ENCODE results near the gene ELOVL7. TPM values are rescaled to one million over a fixed set of nuclear protein-coding genes. Genes with fewer than 3 reads are reported as not detected.
"Not testable (repeated sequence)": the region's sequence is repeated elsewhere in the genome, so short reads cannot be mapped to it uniquely, and the experiment has no call there.

Gene ELOVL7
- polyA plus RNA-seq, 3 donors: 12.2 to 20.5 (median 17.6) TPM

DNA sequence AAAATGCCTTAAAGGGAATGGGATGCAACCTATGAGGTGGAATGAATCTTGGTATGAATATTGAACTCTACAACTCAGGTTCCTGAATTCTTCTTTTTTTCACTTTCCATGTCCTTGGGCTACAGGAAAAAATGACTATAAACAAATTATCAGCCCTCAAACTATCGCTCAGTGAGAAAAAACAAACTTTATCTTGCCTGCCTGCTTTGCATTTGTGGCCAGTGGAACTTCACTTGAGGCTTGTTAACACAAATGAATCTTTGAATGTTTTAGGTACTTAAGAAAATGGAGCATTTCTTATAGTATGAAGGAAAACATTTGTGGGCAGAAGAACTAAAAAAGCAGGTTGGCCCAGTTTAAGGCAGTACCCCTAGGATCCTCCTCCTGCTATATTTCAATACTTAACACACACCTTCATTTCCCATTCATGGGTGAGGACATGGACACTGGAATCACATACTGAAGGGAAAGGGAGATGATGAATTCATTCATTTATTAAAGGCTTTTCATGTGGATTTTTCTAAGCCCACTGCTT lies 34.1 kb downstream of the ELOVL7 start:
- no peak for DNase-seq (ENCODE audit: extremely low read depth in 1 of 11, low read depth in 9 of 11, low spot score in 4 of 11)

DNA sequence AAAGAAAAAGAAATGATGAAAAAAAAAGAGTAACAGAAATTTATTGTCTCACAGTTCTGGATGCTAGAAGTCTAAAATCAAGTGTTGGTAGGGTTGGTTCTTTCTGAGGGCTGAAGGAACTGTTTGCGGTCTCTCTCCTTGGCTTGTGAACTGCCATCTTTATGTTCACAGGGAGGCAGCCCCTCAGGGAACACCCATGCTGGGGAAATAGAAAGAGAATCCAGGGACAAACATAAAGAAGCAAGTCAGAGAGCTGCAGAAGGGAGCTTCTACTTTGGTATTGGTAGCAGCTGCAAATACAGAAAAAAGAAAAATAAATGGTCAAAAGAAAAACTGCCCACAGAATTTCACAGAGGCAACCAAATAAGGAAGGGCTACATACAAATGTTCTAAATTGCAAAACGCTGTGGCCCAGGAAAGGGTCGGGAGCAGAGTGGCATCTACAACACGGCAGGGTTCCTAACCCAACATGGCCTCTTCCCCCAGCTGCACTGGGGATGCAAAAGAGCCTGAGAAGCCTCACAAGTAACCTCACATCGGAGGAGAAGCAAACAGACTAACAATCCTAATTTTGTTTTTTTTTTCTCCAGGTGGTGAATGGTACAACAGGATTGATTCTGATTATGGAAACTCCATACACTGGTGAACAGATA lies 37.4 kb downstream of the ELOVL7 start:
- DNase-seq (ENCODE audit: extremely low read depth in 1 of 11, low read depth in 9 of 11, low spot score in 4 of 11): no peak

DNA sequence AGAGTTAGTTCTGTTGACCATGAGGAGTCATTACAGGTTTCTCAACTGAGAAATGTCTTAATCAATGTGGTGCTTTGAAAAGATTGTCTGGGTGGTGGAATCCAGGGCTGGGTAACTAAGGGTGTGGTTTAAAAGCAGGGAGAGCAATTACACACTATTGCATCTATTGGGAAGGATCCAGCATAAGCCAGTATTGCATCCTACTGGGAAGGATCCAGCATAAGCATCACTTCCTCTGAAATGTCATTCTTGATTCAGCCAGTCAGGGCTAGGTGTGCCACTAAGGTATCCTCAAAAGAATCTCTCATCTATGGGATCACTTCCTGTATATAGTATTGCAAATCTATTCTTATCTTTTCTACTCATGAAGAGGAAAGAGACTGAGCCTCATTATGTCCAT lies 38.6 kb downstream of the ELOVL7 start:
- DNase-seq (ENCODE audit: extremely low read depth in 1 of 11, low read depth in 9 of 11, low spot score in 4 of 11): no peak

DNA sequence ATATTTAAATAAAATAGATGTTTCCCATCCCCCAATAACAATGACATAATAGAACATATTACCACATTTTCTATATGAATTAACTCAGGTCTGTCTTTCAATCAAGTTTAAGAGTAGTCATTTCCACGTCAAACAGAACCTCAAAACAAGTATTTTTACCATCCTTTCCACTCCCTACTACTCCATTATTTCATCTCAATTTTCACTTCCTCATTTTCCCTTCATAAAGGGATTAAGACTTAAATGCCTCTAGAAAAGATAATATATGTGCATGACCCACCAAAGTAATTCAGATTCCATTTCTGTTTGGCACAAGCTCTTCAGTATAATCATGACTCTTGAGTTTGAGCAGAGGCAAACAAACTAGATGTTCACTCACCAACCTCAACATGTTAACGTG lies 40.4 kb downstream of the ELOVL7 start:
- DNase-seq (ENCODE audit: extremely low read depth in 1 of 11, low read depth in 9 of 11, low spot score in 4 of 11): no peak

DNA sequence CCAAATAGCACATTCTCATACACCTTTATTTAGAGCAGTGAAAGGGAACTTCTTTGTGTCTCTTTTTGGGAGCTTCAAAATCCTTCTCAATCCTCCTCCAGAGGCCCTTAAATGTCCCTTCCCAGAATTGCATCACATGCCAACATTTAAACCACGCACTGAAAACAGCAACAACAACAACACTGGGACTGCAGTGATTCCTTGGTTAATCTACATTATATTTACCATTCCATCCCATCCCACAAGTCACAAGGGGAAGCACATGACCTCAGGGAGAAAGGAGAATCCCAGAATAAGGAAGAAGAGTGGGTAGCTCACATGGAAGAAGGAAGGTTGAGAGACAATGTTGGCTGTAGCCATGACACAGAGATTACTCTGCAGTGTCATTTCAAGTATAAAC lies 41.1 kb downstream of the ELOVL7 start:
- DNase-seq (ENCODE audit: extremely low read depth in 1 of 11, low read depth in 9 of 11, low spot score in 4 of 11): no peak

DNA sequence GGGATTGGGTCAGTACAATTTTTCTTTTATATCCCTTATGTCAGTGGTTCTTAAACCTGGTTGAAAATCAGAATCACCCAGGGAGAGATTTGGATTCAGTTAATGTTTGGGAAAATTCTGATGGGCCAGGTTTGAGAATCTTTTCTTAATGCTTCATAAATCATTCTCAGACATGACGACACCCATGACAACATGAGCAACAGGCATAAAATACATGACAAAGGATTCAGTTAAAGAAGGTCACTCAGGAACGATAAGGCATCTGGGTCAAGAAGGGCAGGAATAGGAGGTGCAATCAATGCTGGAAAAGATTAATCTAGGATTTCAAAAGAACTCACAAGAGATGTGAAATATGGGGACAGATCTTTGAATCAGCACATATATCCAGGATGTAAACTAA lies 41.8 kb downstream of the ELOVL7 start:
- no peak for DNase-seq (ENCODE audit: extremely low read depth in 1 of 11, low read depth in 9 of 11, low spot score in 4 of 11)

DNA sequence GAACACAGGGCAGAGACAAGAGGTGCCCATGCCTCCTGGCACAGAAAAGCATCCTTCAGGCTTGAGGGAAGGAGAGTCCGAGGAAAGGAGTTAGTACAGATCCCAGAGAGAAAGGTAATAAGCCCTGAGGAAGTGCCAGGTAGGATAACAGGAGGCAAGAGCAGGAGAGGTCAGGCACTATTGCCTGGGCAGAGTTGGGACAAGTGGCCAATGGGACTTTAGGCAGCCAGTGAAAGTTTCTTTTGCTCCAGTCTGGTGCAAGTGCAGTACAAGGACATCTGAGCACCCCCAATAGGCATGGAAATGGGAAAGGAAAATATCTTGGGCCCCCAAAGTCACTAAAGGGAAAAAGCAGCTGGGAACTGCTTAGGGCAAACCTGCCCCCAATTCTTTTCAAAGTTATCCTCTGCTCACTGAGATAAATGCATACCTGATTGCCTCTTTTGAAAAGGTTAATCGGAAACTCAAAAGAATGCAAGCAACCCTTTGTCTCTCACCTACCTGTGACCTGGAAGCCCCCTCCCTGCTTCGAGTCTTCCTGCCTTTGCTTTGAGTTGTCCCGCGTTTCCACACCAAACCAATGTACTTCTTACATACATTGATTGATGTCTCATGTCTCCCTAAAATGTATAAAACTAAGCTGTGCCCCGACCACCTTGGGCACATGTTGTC lies 46.5 kb downstream of the ELOVL7 start:
- DNase-seq (ENCODE audit: extremely low read depth in 1 of 11, low read depth in 9 of 11, low spot score in 4 of 11): no peak

DNA sequence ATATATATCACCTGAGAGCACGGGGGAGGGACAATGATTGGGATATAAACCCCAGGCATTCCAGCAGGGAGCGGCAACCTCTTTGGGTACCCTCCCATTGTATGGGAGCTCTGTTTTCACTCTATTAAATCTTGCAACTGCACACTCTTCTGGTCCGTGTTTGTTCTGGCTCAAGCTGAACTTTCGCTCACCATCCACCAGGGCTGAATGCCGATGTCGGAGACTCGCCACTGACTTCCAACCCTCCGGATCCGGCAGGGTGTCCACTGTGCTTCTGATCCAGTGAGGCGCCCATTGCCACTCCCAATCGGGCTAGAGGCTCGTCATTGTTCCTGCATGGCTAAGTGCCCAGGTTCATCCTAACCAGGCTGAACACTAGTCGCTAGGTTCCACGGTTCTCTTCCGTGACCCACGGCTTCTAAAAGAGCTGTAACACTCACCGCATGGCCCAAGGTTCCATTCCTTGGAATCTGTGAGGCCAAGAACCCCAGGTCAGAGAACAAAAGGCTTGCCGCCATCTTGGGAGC lies 48.6 kb downstream of the ELOVL7 start:
- not testable (repeated sequence) for DNase-seq (ENCODE audit: extremely low read depth in 1 of 11, low read depth in 9 of 11, low spot score in 4 of 11)

DNA sequence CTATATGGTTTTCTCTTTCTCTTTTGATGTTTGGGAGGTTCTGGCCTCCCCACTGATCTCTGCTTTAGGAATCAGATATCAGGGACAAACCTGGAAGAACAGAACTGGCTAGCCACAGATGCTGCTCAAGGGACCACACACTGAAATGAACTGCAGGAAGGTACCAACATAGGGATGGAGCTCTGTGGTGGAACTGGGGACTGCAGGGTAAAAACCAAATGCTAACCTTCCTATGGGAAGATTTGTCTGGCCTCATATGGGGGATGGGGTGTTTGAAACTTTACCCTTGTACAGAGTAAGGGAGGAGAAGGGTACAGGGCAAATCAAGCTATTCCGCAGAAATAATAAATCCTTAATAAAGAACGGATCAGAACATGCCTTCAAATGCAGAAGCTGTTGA lies 49.4 kb downstream of the ELOVL7 start:
- no peak for DNase-seq (ENCODE audit: extremely low read depth in 1 of 11, low read depth in 9 of 11, low spot score in 4 of 11)

DNA sequence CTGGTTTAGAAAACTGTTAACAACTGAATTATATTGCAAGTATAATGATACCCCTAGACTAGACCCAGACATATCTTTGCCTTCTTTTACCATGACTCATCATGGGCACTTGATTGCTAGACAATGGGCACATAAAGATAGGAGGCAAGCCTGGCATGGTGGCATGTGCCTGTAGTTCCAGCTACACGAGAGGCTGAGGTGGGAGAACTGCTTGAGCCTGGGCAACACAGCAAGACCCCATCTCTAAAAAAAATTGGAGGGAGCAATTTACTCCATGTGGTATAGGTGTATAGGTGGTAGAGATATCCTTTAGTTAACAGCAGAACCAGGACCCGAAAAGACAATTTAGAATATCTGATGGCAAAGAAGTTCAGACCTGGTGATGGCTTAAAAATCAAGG lies 51.6 kb downstream of the ELOVL7 start:
- DNase-seq (ENCODE audit: extremely low read depth in 1 of 11, low read depth in 9 of 11, low spot score in 4 of 11): no peak

DNA sequence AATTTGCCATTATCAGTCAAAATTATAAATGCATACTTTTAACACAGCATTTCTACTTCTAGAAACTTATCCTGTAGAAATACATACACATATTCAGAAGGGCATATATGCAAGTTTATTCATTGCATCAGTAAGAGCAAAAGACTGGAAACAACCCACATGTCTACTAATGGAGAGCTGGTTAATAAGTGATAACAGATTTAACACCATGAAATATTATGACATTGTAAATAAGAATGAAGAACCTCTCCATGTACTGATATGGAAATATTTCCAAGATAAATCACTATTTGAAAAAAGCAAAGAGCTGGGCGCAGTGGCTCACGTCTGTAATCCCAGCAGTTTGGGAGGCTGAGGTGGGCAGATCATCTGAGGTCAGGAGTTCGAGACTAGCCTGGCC lies 54.5 kb downstream of the ELOVL7 start:
- no peak for DNase-seq (ENCODE audit: extremely low read depth in 1 of 11, low read depth in 9 of 11, low spot score in 4 of 11)

DNA sequence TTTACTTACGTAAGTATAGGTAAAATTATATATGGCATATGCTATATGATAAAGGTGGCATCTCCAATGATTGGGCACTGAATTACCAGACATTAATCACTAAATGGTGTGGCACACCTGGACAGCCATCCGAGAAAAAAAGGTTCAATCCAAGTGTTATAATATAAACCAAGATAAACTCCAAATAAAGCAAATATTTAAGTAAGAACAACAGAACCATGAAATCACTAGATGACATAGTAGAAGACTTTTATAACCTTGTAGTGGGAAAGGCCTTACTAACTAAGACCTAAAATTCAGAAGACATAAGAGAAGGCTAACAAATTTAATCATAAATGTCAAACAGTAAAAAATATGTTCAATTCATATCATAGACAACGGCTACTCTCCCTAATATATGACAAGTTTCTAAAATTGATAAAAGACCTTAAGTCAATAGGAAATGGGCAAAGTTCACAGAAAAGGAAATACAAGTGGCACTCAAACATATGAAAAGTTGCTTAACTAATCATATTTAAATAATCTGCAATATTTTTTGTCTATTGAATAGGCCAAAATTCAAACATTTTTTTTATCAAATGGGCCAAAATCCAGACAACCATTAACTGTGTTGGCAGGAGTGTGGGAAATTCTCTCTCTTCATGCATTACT lies 55.1 kb downstream of the ELOVL7 start:
- no peak for DNase-seq (ENCODE audit: extremely low read depth in 1 of 11, low read depth in 9 of 11, low spot score in 4 of 11)

DNA sequence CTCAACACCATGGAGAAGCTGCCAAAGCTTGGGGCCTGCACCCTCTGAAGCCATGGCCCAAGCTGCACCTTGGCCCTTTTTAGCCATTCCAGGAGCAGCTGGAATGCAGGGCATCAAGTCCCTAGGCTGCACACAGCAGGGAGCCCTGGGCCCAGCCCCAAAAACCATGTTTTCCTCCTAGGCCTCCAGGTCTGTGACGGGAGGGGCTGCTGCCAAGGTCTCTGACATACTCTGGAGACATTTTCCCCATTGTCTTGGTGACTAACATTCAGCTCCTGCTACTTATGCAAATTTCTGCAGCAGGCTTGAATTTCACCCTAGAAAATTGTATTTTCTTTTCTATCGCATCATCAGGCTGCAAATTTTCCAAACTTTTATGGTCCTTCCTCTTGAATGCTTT lies 64.6 kb downstream of the ELOVL7 start:
- no peak for DNase-seq (ENCODE audit: extremely low read depth in 1 of 11, low read depth in 9 of 11, low spot score in 4 of 11)

DNA sequence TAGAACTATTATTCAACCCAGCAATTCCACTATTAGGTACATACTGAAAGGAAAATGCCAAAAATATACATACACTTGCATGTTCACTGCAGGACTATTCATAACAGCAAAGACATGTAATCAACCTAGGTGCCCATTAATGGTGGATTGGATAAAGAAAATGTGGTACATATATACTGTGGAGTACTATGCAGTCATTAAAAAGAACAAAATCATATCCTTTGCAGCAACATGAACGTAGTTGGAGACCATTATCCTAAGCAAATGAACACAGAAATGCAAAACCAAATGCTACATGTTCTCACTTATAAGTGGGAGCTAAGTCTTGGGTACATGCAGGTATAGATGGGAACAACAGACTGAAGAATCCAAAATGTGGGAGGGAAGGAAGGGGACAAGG lies 67.7 kb downstream of the ELOVL7 start:
- DNase-seq (ENCODE audit: extremely low read depth in 1 of 11, low read depth in 9 of 11, low spot score in 4 of 11): no peak

DNA sequence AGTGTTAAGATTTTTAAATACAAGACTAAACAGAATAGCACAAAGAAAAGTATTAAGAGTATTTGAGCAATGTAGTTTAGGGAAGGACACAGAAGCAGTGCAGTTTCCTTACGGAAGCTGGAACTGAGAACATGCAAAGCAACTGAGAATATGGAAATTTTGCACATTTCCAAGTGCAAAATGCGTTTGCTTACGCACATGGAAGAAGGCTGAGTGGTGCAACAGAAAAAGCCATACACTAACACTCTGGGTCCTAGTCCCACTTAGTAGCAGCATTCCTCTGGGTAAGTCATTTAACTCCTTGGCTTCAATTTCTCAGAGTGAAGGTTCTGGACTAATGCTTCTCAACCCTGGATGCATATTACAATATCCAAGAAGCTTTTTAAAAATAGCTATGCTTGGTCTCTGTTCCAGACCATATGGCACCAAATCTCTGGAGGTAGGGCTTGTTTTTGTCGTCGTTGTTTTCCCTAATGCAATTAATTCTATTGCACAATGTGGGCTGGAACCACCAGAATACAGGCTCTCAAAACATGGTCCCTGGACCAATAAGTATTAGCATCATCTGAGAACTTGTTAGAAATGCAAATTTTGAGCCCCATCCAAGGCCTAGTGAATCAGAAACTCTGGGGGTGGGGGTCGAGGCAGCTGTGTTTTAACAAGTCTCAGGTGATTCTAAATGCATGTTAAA lies 78.9 kb downstream of the ELOVL7 start:
- no peak for DNase-seq (ENCODE audit: extremely low read depth in 1 of 11, low read depth in 9 of 11, low spot score in 4 of 11)

DNA sequence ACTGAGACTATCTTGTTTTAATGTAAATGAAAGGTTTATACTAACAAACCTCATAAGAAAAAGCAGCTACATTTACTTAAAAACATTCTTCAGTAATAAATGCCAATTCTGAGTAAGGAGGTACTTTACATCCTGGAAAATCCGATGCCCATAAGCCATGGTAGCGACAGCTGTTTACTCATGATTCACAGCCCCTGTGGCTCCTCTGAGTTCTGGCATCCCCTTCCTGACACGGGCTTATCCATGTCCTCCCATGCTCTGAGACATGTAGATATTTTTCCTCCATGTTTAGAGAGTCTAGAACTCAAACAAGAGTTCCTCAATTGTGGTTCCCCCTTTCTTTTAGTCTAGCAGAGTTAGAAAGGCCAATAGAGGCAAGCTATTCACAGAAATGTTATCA lies 81.0 kb downstream of the ELOVL7 start:
- DNase-seq (ENCODE audit: extremely low read depth in 1 of 11, low read depth in 9 of 11, low spot score in 4 of 11): no peak

DNA sequence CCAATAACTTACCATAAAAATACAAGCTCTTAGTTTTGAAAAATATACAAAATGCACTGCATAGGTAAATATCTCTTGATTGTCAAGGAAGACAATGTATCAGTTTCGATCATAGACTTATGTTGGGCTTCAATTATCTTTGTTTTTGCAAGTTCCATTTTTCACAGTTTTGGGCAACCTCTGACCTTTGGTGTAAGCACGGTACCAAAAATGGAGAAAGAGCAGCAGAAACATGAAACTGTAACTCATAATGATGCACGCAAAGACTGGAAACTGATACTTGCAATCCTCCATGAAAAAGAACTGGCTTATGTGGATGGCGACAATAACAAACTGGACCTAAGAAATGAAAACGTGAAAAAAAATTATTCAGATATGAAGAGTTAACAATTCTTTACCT lies 89.6 kb downstream of the ELOVL7 start:
- no peak for DNase-seq (ENCODE audit: extremely low read depth in 1 of 11, low read depth in 9 of 11, low spot score in 4 of 11)

DNA sequence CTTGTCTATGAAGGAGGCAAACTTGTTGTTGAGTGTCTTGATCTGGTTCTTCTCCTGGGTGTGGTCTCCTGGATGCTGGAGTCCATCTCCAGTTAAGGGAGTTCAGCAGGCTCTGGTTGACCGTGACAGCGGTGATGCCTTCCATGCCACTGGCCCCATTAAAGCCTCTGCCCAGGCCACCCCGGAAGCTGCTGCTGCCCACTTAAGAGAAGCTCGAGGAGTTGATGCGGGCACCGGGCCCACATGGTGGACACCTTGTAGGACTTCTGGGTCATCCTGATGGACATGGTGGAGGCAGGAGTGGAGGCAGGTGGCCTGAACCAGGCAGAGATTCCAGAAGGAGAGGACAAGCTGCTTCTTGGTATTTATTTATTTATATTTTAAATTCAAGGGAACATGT lies 99.4 kb downstream of the ELOVL7 start:
- no peak for DNase-seq (ENCODE audit: extremely low read depth in 1 of 11, low read depth in 9 of 11, low spot score in 4 of 11)

DNA sequence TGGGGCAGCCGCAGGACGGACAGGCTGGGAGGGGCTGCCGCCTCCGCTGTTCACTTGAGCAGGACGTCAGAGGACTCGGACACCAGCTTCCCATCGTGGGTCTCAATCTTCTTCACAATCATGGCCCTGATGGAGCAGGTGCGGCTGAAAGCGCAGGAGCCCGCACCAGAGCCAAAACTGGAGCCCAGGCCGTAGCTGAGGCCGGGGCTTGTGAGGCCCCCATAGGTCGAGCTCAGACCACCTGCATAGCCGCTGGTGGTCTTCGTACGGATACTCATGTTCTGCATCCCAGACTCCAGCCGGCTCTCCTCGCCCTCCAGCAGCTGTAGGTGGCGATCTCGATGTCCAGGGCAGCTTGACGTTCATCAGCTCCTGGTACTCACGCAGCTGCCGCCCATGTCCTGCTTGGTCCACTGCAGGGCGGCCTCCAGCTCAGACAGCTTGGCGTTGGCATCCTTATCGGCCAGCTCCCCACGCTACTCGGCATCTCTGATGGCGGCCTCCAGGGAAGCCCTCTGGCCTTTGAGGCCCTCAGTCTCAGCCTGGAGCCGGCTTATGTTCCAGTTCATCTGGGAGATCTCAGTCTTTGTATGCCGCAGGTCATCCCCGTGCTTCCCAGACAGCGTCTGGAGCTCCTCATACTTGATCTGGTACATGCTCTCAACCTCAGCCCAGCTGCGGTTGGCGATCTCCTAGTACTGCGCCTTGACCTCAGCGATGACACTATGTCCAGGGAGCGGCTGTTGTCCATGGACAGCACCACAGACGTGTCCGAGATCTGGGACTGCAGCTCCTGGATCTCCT lies 100.4 kb downstream of the ELOVL7 start:
- no peak for DNase-seq (ENCODE audit: extremely low read depth in 1 of 11, low read depth in 9 of 11, low spot score in 4 of 11)

Measured in renal cortex interstitium (tissue), 11 donors.